Measurements from ENCODE around the gene HTR1A.

Gene HTR1A

DNA sequence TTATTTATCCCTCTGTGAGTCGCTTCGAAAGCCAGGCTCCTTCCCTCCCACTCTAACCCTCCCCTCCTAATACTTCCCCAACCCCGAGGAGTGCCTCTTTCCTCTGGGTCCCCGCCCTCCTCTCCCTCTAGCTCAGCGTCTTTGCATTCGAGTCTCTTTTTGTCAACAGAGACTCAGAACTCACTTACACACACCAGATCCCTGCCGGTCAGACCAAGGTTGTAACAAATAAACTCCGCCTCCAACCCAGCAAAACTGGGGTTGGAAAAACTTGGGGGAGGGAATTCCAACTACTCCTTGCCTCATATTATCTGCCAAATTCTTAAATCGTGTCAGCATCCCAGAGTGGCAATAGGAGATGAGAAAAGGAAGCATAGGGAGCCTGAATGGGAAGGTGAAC is at the start of gene HTR1A:
Gene HTR1A (minus strand): TSS at position 167 of the 400 bp plus-strand sequence. CDS start 726 bp downstream, outside the sequence.
- no peak for DNase-seq

DNA sequence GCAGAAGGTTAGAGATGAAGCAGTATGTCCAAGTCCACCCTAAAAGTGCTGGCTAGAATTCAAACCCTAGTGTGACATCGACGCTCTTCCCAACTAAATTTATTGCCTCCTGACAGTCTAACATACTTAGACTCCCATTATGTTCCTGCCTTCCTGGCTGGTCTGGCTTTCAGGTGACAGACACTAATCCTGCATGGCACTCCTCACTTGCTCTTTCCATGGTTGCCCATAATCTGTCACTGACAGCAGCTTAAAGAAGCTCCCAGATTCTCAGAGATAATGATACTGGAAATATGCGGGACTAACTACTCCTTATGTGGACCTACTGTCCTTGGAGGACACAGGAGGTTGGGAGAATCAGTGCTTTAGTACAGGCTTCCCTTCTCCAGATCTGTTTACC is 41.7 kb upstream of the HTR1A start:
- no peak for DNase-seq

DNA sequence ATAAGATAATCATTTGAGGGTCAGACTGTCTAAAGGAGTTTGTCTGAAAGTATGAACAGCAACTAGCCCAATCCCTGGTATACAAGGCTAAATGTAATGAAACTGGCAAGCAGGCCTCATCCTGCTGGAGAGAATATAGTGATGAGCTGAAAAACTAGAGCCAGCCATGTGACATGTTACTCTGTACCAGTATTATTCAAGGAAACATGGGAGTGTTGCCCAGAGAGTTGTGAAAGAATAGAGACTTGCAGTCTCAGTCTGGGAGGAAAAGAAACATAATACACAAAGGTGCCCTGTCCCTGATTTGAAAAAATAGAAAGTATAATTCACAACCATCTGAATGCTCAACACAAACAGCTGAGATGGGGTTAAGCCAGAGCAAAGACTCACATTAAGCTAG is 37.9 kb upstream of the HTR1A start:
- DNase-seq, result no peak

DNA sequence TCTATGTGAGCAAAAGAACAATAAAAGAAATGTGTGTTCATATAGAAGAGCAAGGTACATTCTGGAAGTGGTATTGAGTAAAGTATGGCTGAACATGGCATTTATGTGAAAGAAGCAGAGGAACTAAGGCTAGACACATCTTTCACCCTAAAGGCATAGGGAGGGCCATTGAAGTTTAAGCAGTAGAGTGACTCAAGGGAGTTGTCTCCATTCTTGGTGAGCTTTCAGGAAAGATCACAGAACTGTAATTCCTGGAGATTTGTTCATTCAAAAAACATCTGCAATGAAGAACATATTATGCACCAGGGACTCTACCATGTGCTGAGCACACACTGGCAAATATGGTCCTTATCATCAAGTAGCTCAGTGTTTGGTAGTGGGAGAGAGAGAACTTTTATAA is 24.8 kb upstream of the HTR1A start:
- no peak for DNase-seq

DNA sequence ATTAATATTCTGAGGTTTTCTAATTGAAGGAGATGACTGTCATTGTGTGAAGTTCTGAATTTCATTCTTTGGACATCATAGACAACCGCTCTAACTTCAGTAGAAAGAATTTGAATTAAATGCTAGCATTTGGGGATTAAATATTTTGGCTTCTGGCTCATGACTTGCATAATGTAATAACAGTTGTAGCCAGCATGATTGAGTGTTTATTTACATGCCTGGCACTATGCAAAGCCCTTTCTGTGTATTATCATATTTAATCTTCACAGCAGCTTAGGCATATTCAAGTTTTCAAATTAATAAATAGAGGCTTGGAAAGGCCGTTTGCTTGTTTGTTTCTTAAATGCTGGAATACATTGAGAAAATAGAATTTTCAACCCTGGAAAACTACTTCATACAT is 19.6 kb upstream of the HTR1A start:
- no peak for DNase-seq

DNA sequence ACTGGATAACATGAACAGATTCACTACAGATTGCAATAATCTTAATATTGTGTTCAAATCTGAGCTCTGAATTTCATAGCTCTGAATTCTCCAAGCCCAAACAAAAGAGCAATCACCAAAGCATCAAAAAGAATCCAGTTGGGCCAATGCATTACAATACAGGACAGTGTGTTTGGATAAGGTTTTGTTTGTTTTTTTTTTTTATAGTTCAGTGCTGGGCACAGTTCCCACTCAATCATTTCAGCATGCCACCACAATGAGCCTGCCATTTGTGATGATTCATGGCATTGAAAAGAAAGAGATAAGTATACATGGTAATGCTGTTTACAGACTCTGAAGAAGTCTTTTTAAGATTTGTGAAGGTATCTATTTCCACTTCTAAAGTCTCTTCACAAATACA is 1.7 kb upstream of the HTR1A start:
- DNase-seq, result no peak

DNA sequence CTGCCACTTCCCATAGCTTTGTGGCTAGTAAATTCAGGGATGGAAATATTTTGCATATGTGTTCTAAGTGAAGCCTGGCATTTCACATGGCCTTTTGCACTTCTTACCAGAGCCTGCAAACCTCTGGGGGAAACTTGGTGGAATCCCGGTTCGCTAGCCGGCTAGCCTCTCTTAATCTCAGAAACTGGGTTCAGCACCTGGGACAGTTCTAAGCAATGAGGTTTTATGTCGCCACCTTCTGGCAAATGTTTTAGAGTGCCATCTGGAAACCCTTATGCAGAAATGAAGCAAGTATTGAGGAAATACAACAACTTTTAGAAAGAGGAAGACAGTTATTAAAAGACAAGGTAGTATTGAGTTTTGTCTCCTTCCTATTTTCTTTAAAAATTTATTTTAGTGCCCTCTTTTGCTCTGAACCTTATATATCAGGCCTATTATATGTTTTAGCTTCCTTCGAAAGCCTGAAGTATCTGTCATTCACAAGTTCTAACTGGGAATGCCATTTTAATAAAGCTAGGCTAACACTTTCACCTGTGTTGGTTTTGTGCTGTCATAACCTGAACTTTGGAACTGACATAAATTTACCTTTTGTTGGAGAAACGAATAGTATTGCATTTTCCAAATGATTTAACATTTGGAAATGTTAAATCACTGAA is 963 bp upstream of the HTR1A start:
- DNase-seq, result peak in 1 of 2 experiments; percentile 16

DNA sequence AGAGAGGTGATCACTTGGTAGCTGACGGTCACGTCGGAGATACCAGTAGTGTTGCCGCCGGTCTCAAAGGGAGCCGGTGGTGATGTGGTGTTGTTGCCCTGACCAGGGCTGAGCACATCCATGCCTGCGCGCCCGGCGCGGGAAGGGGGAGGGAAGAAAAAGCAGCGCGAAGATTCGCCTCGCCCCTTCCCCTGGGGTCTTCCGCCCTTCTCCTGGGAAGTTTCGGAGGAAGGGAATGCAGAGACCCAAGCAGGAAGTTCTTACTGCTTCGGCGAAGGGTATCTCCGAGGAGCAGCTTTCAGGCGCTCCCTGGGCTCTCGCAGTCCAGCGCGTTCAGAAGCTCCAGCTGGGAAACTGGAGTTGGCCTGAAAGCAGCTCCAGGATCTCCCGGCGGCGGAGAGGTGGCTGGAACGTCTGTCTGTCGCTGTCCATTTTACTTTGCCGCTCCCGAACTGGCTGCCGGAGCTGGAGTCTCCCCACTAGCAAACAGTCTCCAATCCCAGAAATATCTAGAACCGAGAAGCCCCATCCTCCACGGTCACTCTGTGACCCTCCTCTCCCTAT is 565 bp downstream of the HTR1A start:
- no peak for DNase-seq

DNA sequence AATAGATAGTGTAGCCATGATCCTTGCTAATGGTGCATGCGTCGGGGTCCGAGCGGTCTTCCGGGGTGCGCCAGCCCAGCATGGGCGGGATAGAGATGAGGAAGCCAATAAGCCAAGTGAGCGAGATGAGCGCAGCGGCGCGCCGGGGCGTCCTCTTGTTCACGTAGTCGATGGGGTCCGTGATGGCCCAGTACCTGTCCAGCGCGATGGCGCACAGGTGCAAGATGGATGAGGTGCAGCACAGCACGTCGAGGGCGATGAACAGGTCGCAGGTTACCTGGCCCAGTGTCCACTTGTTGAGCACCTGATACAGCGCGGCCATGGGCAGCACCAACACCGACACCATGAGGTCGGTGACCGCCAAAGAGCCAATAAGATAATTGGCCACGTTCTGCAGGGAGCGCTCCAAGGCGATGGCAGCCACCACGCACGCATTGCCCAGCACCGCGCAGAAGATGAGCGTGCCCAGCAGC is 1.1 kb downstream of the HTR1A start:
- no peak for DNase-seq

DNA sequence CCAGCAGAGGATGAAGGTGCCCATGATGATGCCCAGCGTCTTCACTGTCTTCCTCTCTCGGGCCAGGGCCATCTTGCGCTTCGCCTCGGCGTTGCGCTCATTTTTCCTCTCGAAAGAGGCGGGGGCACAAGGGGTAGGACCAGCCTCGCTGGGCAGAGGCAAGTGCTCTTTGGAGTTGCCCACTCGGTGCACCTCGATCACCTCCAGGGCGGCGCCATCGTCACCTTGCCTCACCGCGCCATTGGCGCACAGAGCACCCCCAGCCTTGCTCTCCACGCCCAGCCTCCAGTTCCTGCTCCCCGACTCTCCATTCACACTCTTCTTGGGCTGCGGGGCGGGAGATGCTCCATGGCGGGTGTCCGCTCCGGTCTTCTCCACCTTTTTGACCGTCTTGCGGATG is 1.6 kb downstream of the HTR1A start:
- no peak for DNase-seq

DNA sequence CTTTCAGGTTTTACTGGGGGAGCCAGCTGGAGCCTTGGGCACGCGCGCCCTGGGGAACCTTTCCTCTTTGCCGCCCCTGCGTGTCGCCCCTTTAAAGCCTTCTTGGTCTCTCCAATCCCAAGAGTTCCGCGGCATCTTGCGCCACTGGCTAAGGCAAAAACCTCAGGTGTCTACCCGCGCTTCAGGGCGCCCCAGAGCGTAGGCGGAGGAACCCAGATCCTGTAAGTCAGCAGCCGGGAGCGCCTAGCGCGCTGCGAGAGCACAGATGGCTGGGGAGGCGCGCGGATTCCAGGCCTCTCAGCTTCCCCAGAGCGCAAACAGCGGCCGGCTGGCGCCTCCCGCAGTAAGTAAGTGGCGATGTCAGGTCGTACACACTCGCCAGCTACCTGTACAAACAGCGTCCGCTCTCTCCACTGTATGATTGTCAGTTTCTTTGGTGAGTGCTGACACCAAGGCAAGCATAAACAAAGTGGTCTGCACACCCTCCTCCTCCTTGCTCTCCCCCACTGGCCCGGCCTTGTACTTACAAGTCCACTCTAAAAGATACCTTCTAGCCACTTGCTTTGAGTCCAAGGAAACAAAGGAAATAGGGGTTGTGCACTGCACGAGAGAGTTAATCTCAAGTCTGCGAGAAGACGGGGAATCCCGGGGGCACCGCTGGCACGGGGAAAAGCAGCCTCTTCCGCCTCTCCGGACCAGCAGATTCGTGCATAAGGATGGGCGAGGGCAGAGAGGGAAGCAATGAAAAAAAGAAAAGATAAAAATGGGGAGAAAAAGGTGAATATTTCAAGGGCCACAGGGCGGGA is 2.9 kb downstream of the HTR1A start:
- DNase-seq, result no peak

DNA sequence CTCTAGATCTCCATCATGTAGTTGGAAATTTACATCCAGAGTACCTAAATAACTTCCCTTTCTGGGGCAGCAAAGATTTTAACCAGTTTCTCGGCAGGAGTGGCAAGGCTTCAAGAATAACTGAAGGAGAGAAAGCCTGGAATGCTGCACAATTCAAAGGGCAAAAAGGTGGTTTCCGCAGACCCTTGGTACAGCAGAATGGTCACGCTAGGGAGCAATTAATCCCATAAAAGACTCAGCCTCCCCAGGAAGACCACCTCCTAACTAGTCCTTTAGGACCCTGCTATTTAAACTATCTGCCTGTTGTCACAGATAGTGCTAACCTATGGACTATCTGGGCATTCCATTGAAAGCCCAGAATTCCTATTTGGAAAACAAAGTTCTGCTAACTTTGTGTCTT is 3.6 kb downstream of the HTR1A start:
- no peak for DNase-seq

DNA sequence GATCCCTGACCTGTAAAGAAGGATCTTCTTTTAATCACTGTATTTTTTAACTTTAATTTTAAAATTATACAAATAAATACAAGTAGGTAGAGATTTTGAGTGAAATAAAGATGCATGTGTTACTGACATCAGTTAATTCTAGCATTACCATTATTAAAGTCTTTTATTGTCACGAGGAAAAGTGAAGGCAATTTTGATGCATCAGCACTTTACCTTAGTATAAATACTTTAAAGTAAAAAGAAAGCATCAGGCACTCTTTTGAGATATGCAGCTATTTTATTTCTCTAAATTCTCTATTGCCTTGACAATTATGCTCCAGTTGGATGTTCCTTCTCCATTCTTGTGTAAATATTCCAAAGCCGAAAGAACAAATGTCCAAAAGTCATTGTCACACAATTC is 4.6 kb downstream of the HTR1A start:
- DNase-seq, result no peak

DNA sequence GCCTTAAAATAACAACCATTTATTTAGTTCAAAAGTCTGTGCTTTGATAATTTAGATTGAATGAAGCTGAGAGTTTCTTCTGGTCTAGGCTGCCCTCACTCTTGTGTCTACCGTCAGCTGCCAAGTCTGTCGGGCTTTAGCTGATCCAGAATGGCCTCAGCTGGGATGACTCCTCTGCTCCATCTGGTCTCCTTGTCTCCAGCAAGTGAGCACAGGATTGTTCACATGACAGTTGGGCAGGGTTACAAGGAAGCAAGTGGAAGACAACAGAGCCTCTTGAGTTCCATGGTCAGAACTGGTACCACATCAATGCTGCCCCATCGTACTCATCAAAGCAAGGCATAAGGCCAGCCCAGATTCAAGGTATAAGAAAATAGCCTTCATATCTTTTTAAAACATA is 9.0 kb downstream of the HTR1A start:
- DNase-seq, result no peak

DNA sequence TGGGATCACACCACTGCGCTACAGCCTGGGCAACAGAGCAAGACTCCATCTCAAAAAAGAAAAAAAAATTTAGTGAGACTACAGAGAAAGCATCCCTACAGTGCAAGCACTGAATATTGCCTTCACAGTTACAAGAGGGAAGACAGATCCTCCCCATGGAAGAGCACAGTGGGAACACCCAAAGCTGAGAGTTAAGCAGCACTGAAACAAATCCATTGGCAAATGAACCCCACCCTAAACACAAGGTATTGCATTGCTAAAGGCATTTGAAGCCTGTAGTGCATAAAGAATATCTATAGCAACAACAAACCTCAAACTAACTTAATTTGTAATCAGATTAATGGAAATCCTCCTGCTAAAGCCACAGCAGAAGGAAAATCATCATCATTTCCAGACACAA is 27.1 kb downstream of the HTR1A start:
- no peak for DNase-seq

DNA sequence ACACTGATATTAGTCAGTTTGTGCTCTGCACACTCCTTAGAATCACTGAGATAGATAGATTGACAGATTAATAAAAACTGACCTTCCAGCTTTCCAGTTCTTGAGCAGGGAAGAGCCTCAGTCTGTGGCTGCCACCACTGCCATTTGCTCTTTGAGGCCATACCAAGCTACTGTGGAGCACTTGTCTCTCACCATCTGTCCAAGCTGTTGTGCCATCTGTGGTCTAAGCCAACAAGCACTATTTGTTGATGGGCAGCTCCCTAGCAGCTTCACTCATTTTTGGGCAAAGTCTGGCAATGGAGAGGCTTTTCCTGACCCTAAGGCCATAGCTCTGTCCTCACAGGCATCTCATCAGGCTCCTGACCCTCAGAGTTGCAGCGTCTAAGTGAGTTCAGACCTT is 30.4 kb downstream of the HTR1A start:
- DNase-seq, result no peak

DNA sequence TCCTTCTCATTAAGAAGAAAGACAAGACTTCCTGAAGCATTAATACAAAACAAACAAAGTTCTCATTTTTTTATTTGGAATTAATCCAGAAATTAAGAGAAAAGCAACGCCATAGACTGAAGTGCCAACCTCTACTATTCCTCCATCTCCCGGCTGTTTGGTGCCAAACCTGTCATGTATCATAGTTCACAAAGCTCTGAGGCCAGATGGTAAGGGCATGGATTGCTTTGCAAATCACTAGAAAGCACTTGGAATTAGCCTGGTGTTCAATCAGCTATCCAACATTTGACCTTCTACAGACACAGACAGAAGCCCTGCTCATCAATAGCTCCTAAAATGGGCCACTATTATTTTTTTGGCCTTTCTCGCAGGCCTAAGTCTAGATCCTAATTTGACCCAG is 33.8 kb downstream of the HTR1A start:
- DNase-seq, result no peak

DNA sequence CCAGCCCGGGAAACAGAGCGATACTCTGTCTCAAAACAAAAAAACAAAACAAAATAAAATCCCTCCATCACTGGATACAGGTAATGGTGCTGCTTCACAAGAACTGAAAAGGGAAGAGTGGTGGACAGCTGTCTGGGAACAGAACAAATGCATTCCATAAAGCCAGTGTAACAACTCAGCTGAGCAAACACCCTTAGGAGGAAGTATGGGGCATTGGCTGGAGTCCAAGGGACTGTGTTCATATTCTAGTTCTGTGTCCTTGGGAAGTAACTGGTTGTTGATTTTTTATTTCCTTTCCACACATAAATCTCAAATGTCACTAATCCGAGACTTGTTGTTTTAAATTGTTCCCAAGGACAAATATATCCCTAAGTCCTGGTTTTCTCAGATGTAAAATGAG is 38.3 kb downstream of the HTR1A start:
- no peak for DNase-seq

DNA sequence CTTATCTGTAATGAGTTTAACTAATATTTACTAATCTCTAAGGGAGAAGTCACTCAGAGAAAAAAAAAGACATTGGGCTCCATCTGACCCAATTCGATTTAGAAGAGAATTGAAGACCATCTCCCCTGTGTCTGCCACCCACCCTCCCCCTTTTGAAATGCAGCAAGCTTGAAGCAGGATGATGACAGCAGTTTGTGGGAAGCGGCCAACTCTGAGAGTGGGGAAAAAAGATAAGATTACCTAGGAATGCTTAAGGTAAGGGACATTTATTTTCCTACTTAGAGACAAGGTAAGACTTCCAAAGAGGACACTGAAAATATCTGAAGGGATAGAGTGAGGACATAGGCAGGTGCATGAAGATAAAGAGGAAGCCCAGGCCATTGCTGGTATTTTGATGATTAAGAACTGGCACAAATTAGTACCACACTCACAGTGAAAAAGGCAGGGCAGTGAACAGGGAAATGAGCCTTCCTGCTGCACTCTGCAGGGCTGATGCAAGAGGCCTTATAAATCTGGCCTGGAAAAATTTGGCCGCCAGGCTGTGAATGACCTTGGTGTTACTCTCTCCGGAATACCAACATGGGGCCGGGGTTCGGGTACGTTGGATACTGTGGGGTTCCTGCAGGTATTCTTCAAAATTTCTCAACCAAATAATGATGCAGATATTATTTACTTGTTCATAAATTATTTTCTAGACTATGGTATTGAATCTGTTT is 42.3 kb downstream of the HTR1A start:
- DNase-seq, result no peak

DNA sequence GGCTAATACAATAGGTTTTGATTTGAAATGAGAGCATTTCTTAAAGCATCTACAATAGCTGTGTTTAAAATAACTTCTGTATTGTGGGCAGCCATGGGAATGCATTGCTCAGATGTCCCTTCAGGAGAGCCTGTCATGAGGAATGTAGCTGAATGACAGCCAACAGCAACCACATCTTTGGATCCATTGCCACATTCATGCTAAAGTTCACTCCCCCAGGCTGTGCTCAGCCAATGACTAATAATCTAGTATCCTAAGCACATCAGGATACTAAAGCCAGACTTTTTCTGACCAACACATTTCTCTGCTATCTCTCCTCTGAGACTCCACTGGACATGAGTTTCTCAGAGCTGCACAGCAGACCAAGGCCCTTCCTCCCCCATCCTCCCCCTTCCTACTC is 45.5 kb downstream of the HTR1A start:
- no peak for DNase-seq

DNA sequence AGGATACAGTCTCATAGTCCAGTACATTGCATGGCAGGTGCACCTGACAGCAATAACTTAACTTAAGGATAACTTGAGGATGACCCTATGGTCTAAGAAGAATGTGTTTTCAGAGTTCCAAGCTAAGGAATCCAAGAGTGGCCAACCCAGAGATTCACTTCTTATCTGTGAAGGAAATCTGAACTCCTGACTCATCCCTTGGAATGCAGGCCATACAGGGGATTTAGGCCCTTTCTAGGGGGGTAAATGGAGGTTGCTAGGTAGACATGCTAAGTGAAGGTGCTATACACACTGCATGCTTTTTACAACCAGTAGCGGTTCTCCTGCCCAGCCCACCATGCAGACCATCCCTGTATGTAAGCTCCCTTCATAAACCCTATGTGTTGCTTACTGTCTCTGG is 50.4 kb downstream of the HTR1A start:
- DNase-seq, result no peak

All from activated CD4-positive, alpha-beta T cell treated with anti-CD3 and anti-CD28 coated beads, Interleukin-2, amount 50 U/mL, for 48 hours (primary cell).